Colon (tissue), 2 donors: ENCODE data around the gene ANP32A.

ENCODE experiments used
- FAIRE-seq: peaks from 2 replicates; lab custom pipeline; 2012; peaks lifted over from hg19 to GRCh38; lab: Jason Lieb, UNC
- donor health status: control.
- donor health status: control.

The ANP32A gene

GRCh38 chr15:68743256-68743655 is 77.4 kb downstream of the ANP32A start:
- no peak for FAIRE-seq

- no peak for FAIRE-seq
Measured at GRCh38 chr15:68739390-68740080, 81.2 kb downstream of the ANP32A start.

- no peak for FAIRE-seq
Measured at GRCh38 chr15:68735610-68736009, 85.1 kb downstream of the ANP32A start.

GRCh38 chr15:68734881-68735280 is 85.8 kb downstream of the ANP32A start:
- no peak for FAIRE-seq

GRCh38 chr15:68734352-68734751 is 86.3 kb downstream of the ANP32A start:
- FAIRE-seq = no peak

GRCh38 chr15:68733666-68734065 is 87.0 kb downstream of the ANP32A start:
- FAIRE-seq = no peak

- FAIRE-seq = no peak
Measured at GRCh38 chr15:68732451-68732850, 88.2 kb downstream of the ANP32A start.

- FAIRE-seq = no peak
Measured at GRCh38 chr15:68730976-68731897, 89.5 kb downstream of the ANP32A start.

- FAIRE-seq = no peak
Measured at GRCh38 chr15:68730471-68730919, 90.2 kb downstream of the ANP32A start.

GRCh38 chr15:68729789-68730411 is 90.8 kb downstream of the ANP32A start:
- no peak for FAIRE-seq
